Measurements from ENCODE around the gene SLC35B2. TPM values are rescaled to one million over a fixed set of nuclear protein-coding genes. Genes with fewer than 3 reads are reported as not detected.

The SLC35B2 gene
- total RNA-seq, 2 donors from 2014 or later = 44.5 to 59.9 TPM

- TF ChIP-seq POLR2AphosphoS5 (IDR thresholded peaks at IDR 0.05) (no peak), CTCF (IDR thresholded peaks at IDR 0.05) (no peak), POLR2A (IDR thresholded peaks at IDR 0.05) (no peak)
- peaks cover 4% of the 10 kb centered on the region for H3K4me1 ChIP-seq (replicated peaks)
- peak overlapping the region; percentile 92 to 94 for H3K27ac ChIP-seq
- no peaks in the 10 kb centered on the region for H3K9me3 ChIP-seq
- peaks cover 6 to 18% of the 10 kb centered on the region in 2 donors for H3K36me3 ChIP-seq
- no peak for DNase-seq (ENCODE audit: low spot score)
- WGBS = 21% methylated on average over 15 of the region's 15 CpGs
- H3K27me3 ChIP-seq (replicated peaks; ENCODE audit: insufficient read depth) = no peaks in the 10 kb centered on the region
- H3K4me3 ChIP-seq = peak overlapping the region; percentile 85 to 92
- intact Hi-C loops (cut with DNase I) = no loop called here
Measured at GRCh38 chr6:44257753-44258324, 511 bp upstream of the SLC35B2 start.

- no peak for DNase-seq (ENCODE audit: low spot score)
- no peaks in the 10 kb centered on the region for H3K9me3 ChIP-seq
- TF ChIP-seq POLR2A (IDR thresholded peaks at IDR 0.05) (no peak), CTCF (IDR thresholded peaks at IDR 0.05) (no peak), POLR2AphosphoS5 (IDR thresholded peaks at IDR 0.05) (no peak)
- peak overlapping the region; percentile 92 to 94 for H3K27ac ChIP-seq
- H3K4me1 ChIP-seq (replicated peaks) = peaks cover 7% of the 10 kb centered on the region
- 1% methylated on average over 12 of the region's 12 CpGs for WGBS
- intact Hi-C loops (cut with DNase I) = no loop called here
- peak overlapping the region; percentile 85 to 92 for H3K4me3 ChIP-seq
- H3K27me3 ChIP-seq (replicated peaks; ENCODE audit: insufficient read depth) = no peaks in the 10 kb centered on the region
- H3K36me3 ChIP-seq = peaks cover 12 to 20% of the 10 kb centered on the region in 2 donors
Measured at GRCh38 chr6:44256775-44257024, 628 bp downstream of the SLC35B2 start.

GRCh38 chr6:44255871-44256774, 1.2 kb downstream of the SLC35B2 start:
- TF ChIP-seq CTCF (IDR thresholded peaks at IDR 0.05) = peak in 1 of 4 experiments; percentile 4
- TF ChIP-seq POLR2AphosphoS5 (IDR thresholded peaks at IDR 0.05) = no peak
- TF ChIP-seq POLR2A (IDR thresholded peaks at IDR 0.05) = no peak
- H3K27me3 ChIP-seq (replicated peaks; ENCODE audit: insufficient read depth) = no peaks in the 10 kb centered on the region
- peak overlapping the region; percentile 92 to 94 for H3K27ac ChIP-seq
- no peak for DNase-seq (ENCODE audit: low spot score)
- H3K4me1 ChIP-seq (replicated peaks) = peaks cover 7% of the 10 kb centered on the region
- H3K4me3 ChIP-seq = peak overlapping the region; percentile 85 to 92
- no peaks in the 10 kb centered on the region for H3K9me3 ChIP-seq
- WGBS = 22% methylated on average over 15 of the region's 15 CpGs
- H3K36me3 ChIP-seq = peaks cover 15 to 20% of the 10 kb centered on the region in 2 donors
- intact Hi-C loops (cut with DNase I) = no loop called here

- Histone ChIP-seq H3K36me3 (peaks cover 21 to 26% of the 10 kb centered on the region in 2 donors), H3K27ac (peak overlapping the region in 1 of 2 donors; percentile 92), H3K4me3 (no peak overlapping the region), H3K27me3 (replicated peaks; ENCODE audit: insufficient read depth) (no peaks in the 10 kb centered on the region), H3K9me3 (no peaks in the 10 kb centered on the region), H3K4me1 (replicated peaks) (peaks cover 7% of the 10 kb centered on the region)
- no peak for DNase-seq (ENCODE audit: low spot score)
- 65% methylated on average over 16 of the region's 16 CpGs for WGBS
- intact Hi-C loops (cut with DNase I) = no loop called here
- TF ChIP-seq CTCF (IDR thresholded peaks at IDR 0.05) (no peak), POLR2AphosphoS5 (IDR thresholded peaks at IDR 0.05) (no peak), POLR2A (IDR thresholded peaks at IDR 0.05) (no peak)
Measured at GRCh38 chr6:44255105-44255808, 2.1 kb downstream of the SLC35B2 start.
